HG03378 (cell line): ENCODE data around the gene XAB2.
A peak's percentile ranks its signal among the peaks of the same experiment; 100 is the strongest.

Experiments used
- ATAC-seq: cut with Tn5 transposase; IDR thresholded peaks from one replicate; pipeline ENCODE4 v1.9.1; 2021; ENCODE audit warnings: mild to moderate bottlenecking, moderate library complexity; ENCODE audit not compliant: unreplicated experiment

XAB2 gene

DNA sequence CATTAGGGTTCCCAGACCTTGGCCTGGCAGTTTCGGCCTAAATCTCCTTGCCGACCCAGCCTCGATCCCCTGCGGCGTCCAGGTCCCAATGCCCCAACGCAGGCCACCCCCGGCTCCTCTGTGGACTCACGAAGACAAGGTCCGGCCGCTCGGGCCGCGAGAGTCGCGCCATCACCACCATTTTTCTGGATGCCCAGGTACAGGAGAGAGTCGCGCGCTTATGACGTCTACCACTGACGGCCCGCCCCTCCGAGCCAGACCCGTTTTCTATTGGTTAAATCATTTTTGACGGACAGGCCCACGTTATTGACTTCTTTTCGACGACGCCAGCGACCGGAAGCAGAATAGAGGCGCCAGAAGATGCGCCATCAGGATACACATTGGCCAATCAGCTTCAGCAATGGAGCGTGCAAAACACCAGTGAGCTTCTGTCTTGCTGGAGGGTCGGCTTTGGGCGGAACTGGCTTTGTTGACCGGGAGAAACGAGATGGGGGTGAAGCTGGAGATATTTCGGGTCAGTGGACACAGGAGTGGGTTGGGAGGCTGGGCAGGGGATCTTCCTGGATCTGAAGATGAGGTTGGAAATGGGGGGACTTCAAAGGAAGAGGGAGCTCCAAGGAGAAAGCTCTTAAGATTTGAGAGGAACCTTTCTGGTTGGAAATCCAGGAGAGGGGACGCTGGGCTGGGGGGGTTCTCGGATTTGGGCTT lies at the start of gene XAB2, which contains the start of gene PET100:
XAB2 (minus strand) TSS at position 199 of the 708 bp plus-strand sequence; CDS start at position 181, 18 bp downstream.
PET100 (plus strand) TSS at position 447 of the 708 bp plus-strand sequence; CDS start at position 488, 41 bp downstream.
- peak; percentile 73 for ATAC-seq

- ATAC-seq: no peak
These were observed 48.4 kb upstream of the XAB2 start for GRCh38 chr19:7677669-7678311.

GRCh38 chr19:7676854-7677253 lies 47.5 kb upstream of the XAB2 start, which contains the start of gene MCEMP1:
Gene MCEMP1 (plus strand): TSS chr19:7677090. CDS start chr19:7677121, 31 bp downstream.
- no peak for ATAC-seq

GRCh38 chr19:7676376-7676775 lies 47.0 kb upstream of the XAB2 start:
- no peak for ATAC-seq

DNA sequence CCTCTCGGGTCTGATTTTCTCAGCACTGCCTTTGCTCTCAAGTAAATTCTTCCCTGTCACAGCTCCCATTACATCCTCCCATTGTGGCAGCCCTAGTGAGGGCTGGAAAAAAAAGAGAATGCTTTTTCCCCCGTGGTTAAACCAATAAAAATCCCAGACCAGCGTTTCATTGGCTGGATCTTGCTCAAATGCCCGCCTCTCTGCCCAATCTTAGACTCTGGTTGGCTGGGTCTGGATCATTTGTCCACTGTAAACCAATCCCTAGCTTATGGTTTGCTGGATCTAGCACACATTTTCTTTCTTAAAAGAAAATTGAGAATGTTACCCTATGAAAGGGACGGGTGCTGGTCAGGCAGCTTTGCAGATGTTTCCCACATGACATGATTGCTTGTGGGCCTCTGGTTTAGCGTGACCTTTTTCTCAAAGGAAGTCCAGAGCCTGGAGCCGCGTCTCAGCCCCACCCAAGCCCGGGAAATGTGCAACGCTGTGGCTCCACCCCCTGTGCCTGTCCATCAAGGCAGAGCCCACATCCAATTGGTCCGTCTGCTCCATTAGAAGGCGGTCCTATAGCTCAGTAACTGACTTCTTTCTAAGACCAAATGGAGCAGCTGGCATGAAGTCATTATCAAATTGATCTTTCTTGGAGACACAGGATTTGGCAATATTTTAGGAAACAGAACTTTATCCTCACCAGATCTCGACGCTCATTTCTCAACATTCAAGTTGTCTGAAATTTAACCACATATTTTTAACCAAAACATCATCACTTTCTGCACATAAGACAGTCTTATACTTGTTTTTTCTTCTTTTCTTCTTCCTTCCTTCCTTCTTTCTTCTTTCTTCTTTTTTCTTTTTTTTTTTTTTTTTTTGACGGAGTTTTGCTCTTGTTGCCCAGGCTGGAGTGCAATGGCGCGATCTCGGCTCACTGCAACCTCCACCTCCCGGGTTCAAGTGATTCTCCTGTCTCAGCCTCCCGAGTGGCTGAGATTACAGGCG lies 45.0 kb upstream of the XAB2 start:
- no peak for ATAC-seq

DNA sequence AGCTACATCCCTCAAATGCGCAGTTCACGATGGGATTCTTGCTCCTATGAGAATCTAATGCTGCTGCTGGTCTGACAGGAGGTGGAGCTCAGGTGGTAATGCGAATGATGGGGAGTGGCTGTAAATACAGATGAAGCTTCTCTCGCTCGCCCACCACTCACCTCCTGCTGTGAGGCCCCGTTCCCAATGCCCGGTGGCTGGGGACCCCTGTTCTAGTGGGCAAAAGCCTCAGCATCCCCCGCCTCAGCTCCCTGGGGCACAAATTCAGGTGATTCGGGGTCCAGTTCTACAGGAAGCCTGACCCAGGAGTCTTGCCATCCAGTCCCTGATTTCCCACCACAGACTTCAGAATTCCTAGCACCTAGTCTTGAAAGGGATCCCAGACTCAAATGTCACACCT lies 43.2 kb upstream of the XAB2 start:
- no peak for ATAC-seq

GRCh38 chr19:7670790-7671189 lies 41.4 kb upstream of the XAB2 start:
- ATAC-seq: no peak

DNA sequence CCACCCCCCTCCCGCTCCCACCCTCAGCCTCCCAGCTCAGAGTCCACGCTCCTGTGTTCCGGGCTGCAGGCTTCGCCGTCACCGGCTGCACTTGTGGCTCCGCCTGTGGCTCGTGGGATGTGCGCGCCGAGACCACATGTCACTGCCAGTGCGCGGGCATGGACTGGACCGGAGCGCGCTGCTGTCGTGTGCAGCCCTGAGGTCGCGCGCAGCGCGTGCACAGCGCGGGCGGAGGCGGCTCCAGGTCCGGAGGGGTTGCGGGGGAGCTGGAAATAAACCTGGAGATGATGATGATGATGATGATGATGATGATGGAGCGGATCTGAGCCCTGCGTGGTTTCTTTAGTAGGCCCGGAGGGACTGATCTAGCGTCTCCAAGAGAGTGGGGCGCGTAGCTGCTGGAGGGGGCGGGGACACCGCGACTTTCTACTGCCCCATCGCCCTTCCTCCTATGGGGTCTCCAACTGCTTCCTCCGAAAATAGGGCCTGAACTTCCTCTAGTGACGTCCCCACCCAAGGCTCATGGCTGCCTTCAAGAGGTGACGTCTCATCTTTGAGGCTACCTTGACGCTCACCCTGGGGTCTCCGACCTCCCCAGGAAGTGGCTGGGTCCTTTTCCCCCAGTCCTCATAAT lies 40.9 kb upstream of the XAB2 start:
- no peak for ATAC-seq

DNA sequence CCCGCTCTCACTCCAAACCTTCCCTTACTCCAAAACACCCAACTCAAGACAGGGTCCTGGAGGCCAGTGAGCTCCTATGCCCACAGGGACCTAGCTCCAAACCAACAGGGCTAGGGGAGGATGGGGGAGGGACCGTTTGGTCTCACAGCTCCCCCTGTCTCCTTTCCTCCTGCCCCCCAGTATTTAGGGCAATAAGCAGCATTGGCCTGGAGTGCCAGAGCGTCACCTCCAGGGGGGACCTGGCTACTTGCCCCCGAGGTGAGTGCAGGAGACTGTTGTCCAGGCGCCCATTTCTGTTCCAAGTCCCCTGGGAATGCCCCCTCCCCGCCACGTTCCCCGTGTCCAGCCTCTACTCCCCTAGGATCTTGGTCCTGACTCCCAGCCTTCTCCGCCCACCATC lies 40.3 kb upstream of the XAB2 start:
- no peak for ATAC-seq

DNA sequence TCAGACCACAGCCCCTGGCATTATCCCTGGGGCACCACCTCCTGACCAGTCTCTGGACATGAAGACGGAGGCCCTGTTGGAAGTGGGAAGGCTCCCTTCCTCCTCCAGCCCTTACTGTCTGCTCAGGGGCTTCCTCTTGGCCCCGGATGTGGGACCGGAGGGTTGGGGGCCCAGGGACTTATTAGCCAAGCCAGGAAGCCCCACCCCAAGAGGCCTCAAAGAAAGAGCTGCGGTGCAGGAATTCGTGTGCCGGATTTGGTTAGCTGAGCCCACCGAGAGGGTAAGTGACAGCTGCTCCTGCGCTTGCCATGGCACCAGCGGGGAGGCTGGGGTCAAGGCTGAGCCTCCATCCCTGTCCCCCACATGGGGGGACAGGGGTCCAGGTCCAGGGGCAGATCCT lies 39.5 kb upstream of the XAB2 start, which contains the start of gene RETN:
RETN (plus strand) TSS at position 208 of the 400 bp plus-strand sequence. CDS start 278 bp downstream, outside the sequence.
- ATAC-seq: no peak

DNA sequence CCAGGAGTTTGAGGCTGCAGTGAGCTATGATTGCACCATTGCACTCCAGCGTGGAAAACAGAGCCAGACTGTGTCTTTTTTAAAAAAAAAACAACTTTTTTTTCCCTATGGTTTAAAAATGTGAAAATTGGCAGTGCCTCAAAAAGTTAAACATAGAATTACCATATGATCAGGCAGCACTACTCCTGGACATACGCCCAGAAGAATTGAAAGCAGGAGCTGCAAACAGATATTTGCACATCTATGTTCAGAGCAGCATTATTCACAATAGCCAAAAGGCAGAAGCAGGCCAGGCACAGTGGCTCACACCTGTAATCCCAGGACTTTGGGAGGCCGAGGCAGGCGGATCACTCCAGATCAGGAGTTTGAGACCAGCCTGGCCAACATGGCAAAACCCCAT lies 35.7 kb upstream of the XAB2 start:
- no peak for ATAC-seq

DNA sequence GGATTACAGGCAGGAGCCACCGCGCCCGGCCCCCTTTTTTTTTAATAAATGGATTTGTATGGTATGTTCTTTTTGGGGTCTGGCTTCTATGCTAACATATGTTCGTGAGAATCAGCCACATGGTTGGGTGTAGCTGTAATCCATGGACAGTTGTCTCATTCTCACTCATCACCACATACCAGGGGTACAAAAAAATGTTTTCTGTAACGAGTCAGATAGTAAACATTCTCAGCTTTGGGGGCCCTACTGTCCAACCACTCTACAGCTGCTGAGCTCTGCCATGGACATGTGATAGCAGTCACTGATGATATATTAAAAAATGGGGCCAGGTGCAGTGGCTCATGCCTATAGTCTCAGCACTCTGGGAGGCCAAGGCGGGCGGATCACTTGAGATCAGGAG lies 34.4 kb upstream of the XAB2 start:
- no peak for ATAC-seq

DNA sequence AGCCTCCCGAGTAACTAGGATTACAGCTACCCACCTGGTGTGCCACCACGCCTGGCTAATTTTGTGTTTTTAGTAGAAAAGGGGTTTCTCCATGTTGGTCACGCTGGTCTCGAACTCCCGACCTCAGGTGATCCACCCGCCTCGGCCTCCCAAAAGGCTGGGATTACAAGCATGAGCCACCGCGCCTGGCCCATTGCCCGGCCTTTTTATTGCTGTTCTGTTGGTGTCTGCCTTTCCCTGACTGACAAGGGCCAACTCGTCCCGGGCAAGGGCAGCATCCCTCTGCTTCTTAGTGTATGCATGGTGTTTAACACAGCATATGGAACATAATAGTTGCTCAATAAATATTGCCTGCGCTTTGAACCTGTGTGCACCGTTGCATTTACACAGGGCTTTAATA lies 33.3 kb upstream of the XAB2 start:
- no peak for ATAC-seq

GRCh38 chr19:7661744-7662538 lies 32.6 kb upstream of the XAB2 start:
- no peak for ATAC-seq

DNA sequence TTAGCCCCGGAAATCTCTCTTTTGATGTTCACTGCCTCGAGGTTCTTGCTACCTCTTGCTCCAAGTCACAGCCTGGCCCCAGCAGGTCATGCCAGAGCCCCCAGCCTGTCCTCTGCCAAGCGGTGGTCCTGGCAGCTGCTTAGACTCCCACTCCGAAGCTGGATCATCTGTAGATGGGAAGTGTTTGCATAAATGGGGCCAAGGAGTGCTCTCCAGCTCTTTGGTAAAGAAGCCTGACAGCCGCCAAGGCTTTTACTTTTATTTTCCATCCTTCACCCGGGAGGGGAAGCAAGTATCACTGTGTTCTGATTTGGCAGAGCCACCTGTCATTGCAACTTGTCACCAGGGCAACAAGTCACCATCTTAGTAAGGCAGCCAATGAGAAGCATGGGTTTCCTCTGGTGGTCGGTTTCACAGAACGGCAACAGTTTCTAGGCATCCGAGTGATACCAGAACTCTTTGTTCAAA lies 28.9 kb upstream of the XAB2 start:
- no peak for ATAC-seq

GRCh38 chr19:7657131-7657751 lies 27.9 kb upstream of the XAB2 start:
- no peak for ATAC-seq

DNA sequence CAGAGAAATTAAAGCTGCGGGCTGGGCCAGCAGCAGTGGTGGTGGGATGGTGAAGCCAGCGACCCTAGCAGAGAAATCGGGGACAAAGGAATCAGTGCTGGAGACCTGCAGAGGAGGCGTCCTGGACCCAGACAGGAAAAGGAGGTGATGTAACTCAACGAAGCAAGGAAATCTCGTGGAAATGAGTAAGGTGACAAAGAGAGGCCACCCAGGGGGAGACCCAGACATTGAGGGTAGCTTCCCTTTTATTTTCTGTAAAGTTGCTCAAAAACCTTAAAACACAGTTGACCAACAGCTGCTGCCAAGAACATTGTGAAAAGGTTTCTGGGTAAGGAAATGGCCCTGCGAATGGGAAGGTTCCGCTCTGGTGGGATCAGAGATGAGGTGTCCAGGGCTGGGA lies 26.2 kb upstream of the XAB2 start:
- no peak for ATAC-seq

DNA sequence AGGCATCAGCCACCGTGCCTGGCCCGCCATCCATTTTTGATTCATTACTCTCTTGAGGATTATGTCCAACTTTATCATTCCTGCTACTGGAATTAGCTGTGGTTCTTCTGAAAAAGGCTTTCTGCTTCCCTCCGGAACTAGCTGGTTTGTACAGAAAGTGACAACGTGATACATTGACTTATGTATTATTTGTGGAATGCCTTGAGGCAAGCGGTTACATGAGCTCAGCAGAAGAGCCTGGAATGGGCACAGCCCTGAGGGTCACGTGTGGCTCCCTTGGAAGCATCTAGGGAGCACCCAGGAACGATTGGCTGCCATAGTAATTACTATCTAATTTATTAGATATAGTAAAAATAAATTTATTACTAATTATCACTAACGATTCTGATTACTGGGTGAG lies 25.1 kb upstream of the XAB2 start:
- ATAC-seq: no peak

DNA sequence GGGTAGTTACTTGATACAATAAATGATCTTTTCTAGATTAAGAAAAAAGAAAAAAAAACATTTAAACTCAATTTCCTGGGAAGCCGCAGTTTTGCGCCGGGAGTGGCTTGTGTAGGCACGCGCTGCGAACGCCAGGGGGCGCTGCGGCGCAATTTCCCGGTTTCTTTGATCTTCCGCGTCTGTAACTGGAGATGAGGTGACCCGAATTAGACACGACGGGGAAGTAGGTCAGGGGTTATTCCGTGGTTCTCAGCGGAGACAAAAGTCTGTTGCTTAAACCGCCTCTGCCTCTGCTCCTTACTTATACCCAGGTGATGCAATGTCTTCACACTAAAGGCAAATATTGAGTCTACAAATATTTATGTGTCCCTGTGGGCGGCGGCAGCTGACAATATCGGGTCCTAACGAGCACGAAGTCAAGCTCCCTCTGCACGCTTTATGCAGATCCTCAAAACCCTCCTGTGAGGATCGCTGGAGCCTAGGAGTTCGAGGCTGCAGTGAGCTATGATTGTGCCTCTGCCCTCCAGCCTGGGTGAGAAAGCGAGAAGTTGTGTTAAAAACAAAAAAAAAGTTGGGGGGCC lies 22.8 kb upstream of the XAB2 start:
- ATAC-seq: peak; percentile 46
